Colonic mucosa (tissue), 4 donors: Measurements from ENCODE around the gene STIMATE. TPM values are rescaled to one million over a fixed set of nuclear protein-coding genes. Genes with fewer than 3 reads are reported as not detected.
A peak's percentile ranks its signal among the peaks of the same experiment; 100 is the strongest.

Source experiments
- DNase-seq: peaks from one replicate; pipeline ENCODE4 v3.0.0-alpha.2; 2020
- H3K27ac ChIP-seq: fragments of 200-600 bp; one replicate; pipeline ENCODE4 v1.8.0; 2021
- H3K27me3 ChIP-seq: fragments of 200-600 bp; one replicate; pipeline ENCODE4 v1.8.0; 2021
- H3K36me3 ChIP-seq: fragments of 200-600 bp; one replicate; pipeline ENCODE4 v1.8.0; 2021
- H3K4me1 ChIP-seq: fragments of 200-600 bp; one replicate; pipeline ENCODE4 v1.8.0; 2021; ENCODE audit warnings: mild to moderate bottlenecking
- H3K4me3 ChIP-seq: fragments of 200-600 bp; one replicate; pipeline ENCODE4 v1.8.0; 2021
- H3K9ac ChIP-seq, 2 donors: one replicate each; pipeline ENCODE4 v1.7.0; 2013; ENCODE audit warnings: control low read depth in 2 of 2, low read depth in 2 of 2, low read length in 2 of 2
- H3K9me3 ChIP-seq: fragments of 200-600 bp; one replicate; pipeline ENCODE4 v1.8.0; 2021
- intact Hi-C: fragments of 100-400 bp; cut with DNase I; formaldehyde crosslinking; loops from one replicate; pipeline ENCODE4 v1.14.1; 2022
- total RNA-seq, 2 donors: library from RNA; stranded (reverse); fragmentation: NEBNext Ultra II Directional in 1 of 2; extraction: Animal tissue kit (Norgen Biotek cat#: 25700) in 1 of 2; gene quantifications; one replicate each; pipeline ENCODE4 v1.2.1, GENCODE V29; 2021
- TF ChIP-seq, protein P1 (sequence below): fragments of 200-600 bp; IDR thresholded peaks from one replicate; pipeline ENCODE4 v1.8.0; 2022; ENCODE audit warnings: antibody characterized with exemption, mild to moderate bottlenecking
- donor health status: healthy.
- donor health status: DM: no; HTN: no; CAD: no.
- donor health status: DM: no; HTN: no; CAD: no.

STIMATE gene
- total RNA-seq, 2 donors from 2014 or later: 7.4 to 15.3 TPM

DNA sequence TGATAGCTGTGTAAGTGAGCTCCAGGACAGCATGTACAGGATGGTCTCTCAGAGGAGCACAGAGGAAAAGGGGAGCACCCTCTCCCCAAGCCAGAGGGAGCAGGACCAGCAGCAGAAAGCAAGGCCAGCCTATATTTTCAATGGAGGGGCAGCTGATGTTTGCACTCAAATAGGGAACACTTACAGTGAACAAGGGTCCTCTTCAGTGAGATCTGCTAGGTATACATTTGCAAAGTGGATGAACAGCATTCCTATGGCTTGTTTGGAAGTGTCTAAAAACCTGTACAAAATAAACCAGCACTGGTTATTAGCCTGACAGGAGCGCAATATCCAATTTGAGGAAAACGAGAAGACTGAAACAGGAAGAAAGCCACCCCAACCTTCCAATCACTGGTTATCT lies 44.9 kb downstream of the STIMATE start:
- no peak overlapping the region for H3K4me3 ChIP-seq
- no peak for DNase-seq
- H3K27me3 ChIP-seq: no peaks in the 10 kb centered on the region
- no peak overlapping the region for H3K27ac ChIP-seq
- no peaks in the 10 kb centered on the region for H3K9me3 ChIP-seq
- TF ChIP-seq, protein P1, sequence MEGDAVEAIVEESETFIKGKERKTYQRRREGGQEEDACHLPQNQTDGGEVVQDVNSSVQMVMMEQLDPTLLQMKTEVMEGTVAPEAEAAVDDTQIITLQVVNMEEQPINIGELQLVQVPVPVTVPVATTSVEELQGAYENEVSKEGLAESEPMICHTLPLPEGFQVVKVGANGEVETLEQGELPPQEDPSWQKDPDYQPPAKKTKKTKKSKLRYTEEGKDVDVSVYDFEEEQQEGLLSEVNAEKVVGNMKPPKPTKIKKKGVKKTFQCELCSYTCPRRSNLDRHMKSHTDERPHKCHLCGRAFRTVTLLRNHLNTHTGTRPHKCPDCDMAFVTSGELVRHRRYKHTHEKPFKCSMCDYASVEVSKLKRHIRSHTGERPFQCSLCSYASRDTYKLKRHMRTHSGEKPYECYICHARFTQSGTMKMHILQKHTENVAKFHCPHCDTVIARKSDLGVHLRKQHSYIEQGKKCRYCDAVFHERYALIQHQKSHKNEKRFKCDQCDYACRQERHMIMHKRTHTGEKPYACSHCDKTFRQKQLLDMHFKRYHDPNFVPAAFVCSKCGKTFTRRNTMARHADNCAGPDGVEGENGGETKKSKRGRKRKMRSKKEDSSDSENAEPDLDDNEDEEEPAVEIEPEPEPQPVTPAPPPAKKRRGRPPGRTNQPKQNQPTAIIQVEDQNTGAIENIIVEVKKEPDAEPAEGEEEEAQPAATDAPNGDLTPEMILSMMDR: no peak
- no peaks in the 10 kb centered on the region for H3K36me3 ChIP-seq
- no peak overlapping the region for H3K9ac ChIP-seq
- intact Hi-C loops: loop anchor here (5.0 to 10.0 kb wide), 2 partner anchors 80 to 222 kb away; no protein-coding TSS in a partner anchor
- H3K4me1 ChIP-seq: no peaks in the 10 kb centered on the region

DNA sequence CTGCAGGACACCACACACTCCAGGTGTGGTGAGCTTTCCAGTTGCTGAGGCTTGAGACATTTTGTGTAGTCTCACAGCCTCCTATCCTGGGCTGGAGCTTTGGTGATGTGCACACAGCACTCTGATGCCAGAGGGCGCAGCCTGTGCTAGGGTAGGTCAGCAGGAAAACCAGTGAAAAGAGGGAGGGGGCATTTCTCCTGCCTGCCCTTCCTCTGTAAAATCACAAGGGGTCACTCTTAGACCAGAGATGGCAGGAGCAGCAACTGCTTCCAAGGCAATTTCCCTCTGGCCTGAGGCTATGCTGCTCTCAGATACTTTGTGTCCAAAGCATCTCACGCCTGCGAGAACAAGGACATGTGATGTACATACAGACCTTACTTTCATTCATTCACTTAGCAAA lies 46.0 kb downstream of the STIMATE start:
- intact Hi-C loops: loop anchor here (5.0 to 10.0 kb wide), 2 partner anchors 81 to 223 kb away; no protein-coding TSS in a partner anchor
- Histone ChIP-seq H3K4me3 (no peak overlapping the region), H3K9me3 (no peaks in the 10 kb centered on the region), H3K4me1 (no peaks in the 10 kb centered on the region), H3K27me3 (no peaks in the 10 kb centered on the region), H3K27ac (no peak overlapping the region), H3K9ac (no peak overlapping the region), H3K36me3 (no peaks in the 10 kb centered on the region)
- TF ChIP-seq, protein P1: peak; percentile 22
- DNase-seq: no peak

DNA sequence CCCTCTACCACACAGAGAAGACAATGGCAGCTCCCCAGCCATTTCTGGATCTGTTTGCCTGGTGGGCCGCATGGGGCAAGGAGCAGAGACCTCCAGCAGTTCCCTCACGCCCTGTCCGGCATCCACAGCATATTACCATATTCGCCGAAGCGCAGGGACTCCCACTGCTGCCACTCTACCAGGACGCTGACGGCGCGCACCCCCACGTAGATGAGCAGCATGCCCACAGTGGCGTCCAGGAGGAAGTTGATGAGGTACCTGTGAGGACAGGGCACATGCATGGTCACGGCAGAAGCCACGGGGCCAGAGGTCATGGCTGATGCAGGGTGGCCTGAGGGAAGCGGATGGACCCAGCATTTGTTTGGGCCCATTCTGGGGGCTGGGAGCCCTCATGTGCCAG lies 47.7 kb downstream of the STIMATE start:
- H3K9ac ChIP-seq: no peak overlapping the region
- no peak for DNase-seq
- TF ChIP-seq, protein P1: no peak
- no peaks in the 10 kb centered on the region for H3K9me3 ChIP-seq
- intact Hi-C loops: loop anchor here (5.0 to 10.0 kb wide), 2 partner anchors 83 to 225 kb away; no protein-coding TSS in a partner anchor
- no peak overlapping the region for H3K4me3 ChIP-seq
- H3K4me1 ChIP-seq: no peaks in the 10 kb centered on the region
- no peaks in the 10 kb centered on the region for H3K27me3 ChIP-seq
- H3K36me3 ChIP-seq: no peaks in the 10 kb centered on the region
- H3K27ac ChIP-seq: no peak overlapping the region

DNA sequence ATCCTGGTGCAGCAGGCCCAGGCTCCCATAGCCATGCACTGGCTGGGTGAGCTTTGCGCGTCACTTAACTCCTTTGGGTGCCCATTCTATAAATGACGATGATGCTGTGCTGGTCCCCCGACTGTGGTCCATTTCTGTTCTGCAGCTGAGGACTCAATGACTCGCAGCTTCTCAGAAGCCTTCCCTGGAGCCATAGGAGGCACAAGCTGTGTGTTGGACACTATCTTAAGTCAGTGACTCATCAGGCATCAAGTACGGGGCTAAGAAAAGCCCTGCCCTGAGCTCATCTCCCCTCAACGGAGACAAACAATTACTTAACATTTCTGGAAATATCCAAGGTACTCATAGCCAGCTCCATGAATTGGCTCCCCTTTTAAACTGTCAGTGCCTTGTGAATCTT lies 48.7 kb downstream of the STIMATE start:
- H3K27me3 ChIP-seq: no peaks in the 10 kb centered on the region
- H3K27ac ChIP-seq: no peak overlapping the region
- no peak overlapping the region for H3K4me3 ChIP-seq
- H3K4me1 ChIP-seq: no peaks in the 10 kb centered on the region
- H3K36me3 ChIP-seq: no peaks in the 10 kb centered on the region
- intact Hi-C loops: no loop called here
- no peaks in the 10 kb centered on the region for H3K9me3 ChIP-seq
- TF ChIP-seq, protein P1: no peak
- no peak overlapping the region for H3K9ac ChIP-seq
- DNase-seq: no peak

DNA sequence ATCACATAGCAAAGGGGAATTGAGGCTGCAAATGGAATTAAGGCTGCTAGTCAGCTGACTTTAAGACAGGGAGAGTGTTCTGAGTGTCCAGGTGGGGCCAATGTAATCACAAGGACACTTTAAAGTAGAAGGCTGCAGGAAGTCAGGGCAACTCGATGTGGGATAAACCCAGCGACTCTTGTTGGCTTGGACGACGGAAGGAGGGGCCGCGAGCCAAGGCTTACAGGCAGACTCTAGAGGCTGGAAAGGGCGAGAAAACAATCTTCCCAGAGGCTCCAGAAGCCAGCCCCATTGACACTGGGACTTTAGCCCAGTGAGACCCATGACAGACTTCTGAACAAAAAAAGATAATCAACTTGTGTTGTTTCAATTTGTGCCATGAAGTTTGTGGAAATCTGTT lies 49.6 kb downstream of the STIMATE start:
- TF ChIP-seq, protein P1: no peak
- H3K9me3 ChIP-seq: no peaks in the 10 kb centered on the region
- intact Hi-C loops: no loop called here
- no peak for DNase-seq
- H3K4me3 ChIP-seq: no peak overlapping the region
- H3K9ac ChIP-seq: no peak overlapping the region
- no peak overlapping the region for H3K27ac ChIP-seq
- no peaks in the 10 kb centered on the region for H3K4me1 ChIP-seq
- H3K27me3 ChIP-seq: no peaks in the 10 kb centered on the region
- no peaks in the 10 kb centered on the region for H3K36me3 ChIP-seq
